ENCODE data around the gene SNRK. TPM values are rescaled to one million over a fixed set of nuclear protein-coding genes. Genes with fewer than 3 reads are reported as not detected.

Gene SNRK
- total RNA-seq, 1 experiment from 2014 or later: 16.6 TPM

GRCh38 chr3:43399034-43399433 lies 112.7 kb downstream of the SNRK start:
- no peak for DNase-seq (ENCODE audit: unreplicated experiment)
- Mint-ChIP-seq H3K4me3 (ENCODE audit: unreplicated experiment) (no peak overlapping the region), H3K27ac (ENCODE audit: low read depth, unreplicated experiment) (no peak overlapping the region), H3K36me3 (ENCODE audit: insufficient read depth, unreplicated experiment) (peaks cover 6% of the 10 kb centered on the region), H3K4me1 (ENCODE audit: insufficient read depth, unreplicated experiment) (no peaks in the 10 kb centered on the region), H3K27me3 (ENCODE audit: insufficient read depth, unreplicated experiment) (no peaks in the 10 kb centered on the region), H3K9me3 (ENCODE audit: unreplicated experiment) (no peaks in the 10 kb centered on the region)
- BruUV-seq (replicated peaks): no TSS peak
- POLR2A ChIA-PET: no interaction called here
- intact Hi-C loops (cut with micrococcal nuclease): no loop called here
- CTCF ChIA-PET: interaction anchor here (0.8 kb wide), 1 partner anchor 519 kb away, joined by 4 read pairs; no protein-coding TSS in a partner anchor
- TF ChIP-seq CTCF (IDR thresholded peaks at IDR 0.05; ENCODE audit: unreplicated experiment): no peak

- H3K4me1 Mint-ChIP-seq (ENCODE audit: insufficient read depth, unreplicated experiment): no peaks in the 10 kb centered on the region
- CTCF ChIA-PET: interaction anchor here (0.7 to 1.5 kb wide), 2 partner anchors 12 to 22 kb away, joined by 3 to 6 read pairs; no protein-coding TSS in a partner anchor
- peaks cover 6% of the 10 kb centered on the region for H3K36me3 Mint-ChIP-seq (ENCODE audit: insufficient read depth, unreplicated experiment)
- POLR2A ChIA-PET: no interaction called here
- no peak overlapping the region for H3K27ac Mint-ChIP-seq (ENCODE audit: low read depth, unreplicated experiment)
- TF ChIP-seq CTCF (IDR thresholded peaks at IDR 0.05; ENCODE audit: unreplicated experiment): no peak
- DNase-seq (ENCODE audit: unreplicated experiment): no peak
- no peak overlapping the region for H3K4me3 Mint-ChIP-seq (ENCODE audit: unreplicated experiment)
- intact Hi-C loops (cut with micrococcal nuclease): no loop called here
- H3K27me3 Mint-ChIP-seq (ENCODE audit: insufficient read depth, unreplicated experiment): no peaks in the 10 kb centered on the region
- H3K9me3 Mint-ChIP-seq (ENCODE audit: unreplicated experiment): no peaks in the 10 kb centered on the region
- BruUV-seq (replicated peaks): no TSS peak
These were observed 113.8 kb downstream of the SNRK start for GRCh38 chr3:43400167-43400566.

Other genes with a start within 250 kb of the SNRK start
- gene POMGNT2, start 180.5 kb upstream of the SNRK start, total RNA-seq (2022): 6.2 and 7.3 TPM in 2 replicates